ENCODE measurements around the gene SRGAP3.

SRGAP3 gene

GRCh38 chr3:9078561-9079240, 170.7 kb downstream of the SRGAP3 start:
- Histone ChIP-seq H3K9me3 (ENCODE audit: control extremely low read depth in 1 of 5, control insufficient read depth in 4 of 5, insufficient read depth in 2 of 5, low read depth in 1 of 5, low read length in 4 of 5) (no peaks in the 10 kb centered on the region), H3K27me3 (replicated peaks in 2 of 5; ENCODE audit: control insufficient read depth in 4 of 5, insufficient read depth in 5 of 5, low read length in 4 of 5) (no peaks in the 10 kb centered on the region), H3K27ac (ENCODE audit: insufficient read depth in 1 of 2, low read depth in 1 of 2, low read length in 2 of 2, poor library complexity in 1 of 2, severe bottlenecking in 2 of 2) (no peak overlapping the region), H3K36me3 (ENCODE audit: control insufficient read depth in 4 of 4, insufficient read depth in 4 of 4, low read length in 3 of 4) (no peaks in the 10 kb centered on the region), H3K4me3 (ENCODE audit: control insufficient read depth in 1 of 7, extremely low read depth in 1 of 7, insufficient read depth in 4 of 7, low read depth in 2 of 7, low read length in 6 of 7) (no peak overlapping the region), H3K4me1 (ENCODE audit: control extremely low read depth in 1 of 4, control insufficient read depth in 4 of 4, insufficient read depth in 4 of 4, low read length in 3 of 4) (peaks cover 0 to 3% (median 0%) of the 10 kb centered on the region in 4 experiments)
- peak in 1 of 3 donors; percentile 3 for DNase-seq
- WGBS (ENCODE audit: insufficient coverage): 99% methylated on average over 5 of the region's 5 CpGs
- POLR2A ChIA-PET: no interaction called here
- CTCF ChIA-PET: no interaction called here

- Histone ChIP-seq H3K36me3 (ENCODE audit: control insufficient read depth in 4 of 4, insufficient read depth in 4 of 4, low read length in 3 of 4) (no peaks in the 10 kb centered on the region), H3K4me1 (ENCODE audit: control extremely low read depth in 1 of 4, control insufficient read depth in 4 of 4, insufficient read depth in 4 of 4, low read length in 3 of 4) (peaks cover 0 to 3% (median 0%) of the 10 kb centered on the region in 4 experiments), H3K27ac (ENCODE audit: insufficient read depth in 1 of 2, low read depth in 1 of 2, low read length in 2 of 2, poor library complexity in 1 of 2, severe bottlenecking in 2 of 2) (no peak overlapping the region), H3K27me3 (replicated peaks in 2 of 5; ENCODE audit: control insufficient read depth in 4 of 5, insufficient read depth in 5 of 5, low read length in 4 of 5) (no peaks in the 10 kb centered on the region), H3K4me3 (ENCODE audit: control insufficient read depth in 1 of 7, extremely low read depth in 1 of 7, insufficient read depth in 4 of 7, low read depth in 2 of 7, low read length in 6 of 7) (no peak overlapping the region), H3K9me3 (ENCODE audit: control extremely low read depth in 1 of 5, control insufficient read depth in 4 of 5, insufficient read depth in 2 of 5, low read depth in 1 of 5, low read length in 4 of 5) (no peaks in the 10 kb centered on the region)
- WGBS (ENCODE audit: insufficient coverage): 93% methylated on average over 3 of the region's 4 CpGs
- no peak for DNase-seq
- ChIA-PET CTCF (interaction anchor here (1.0 kb wide), 1 partner anchor 224 kb away, joined by 3 read pairs; no protein-coding TSS in a partner anchor), POLR2A (no interaction called here)
These were observed 172.4 kb downstream of the SRGAP3 start for GRCh38 chr3:9077029-9077428.

DNA sequence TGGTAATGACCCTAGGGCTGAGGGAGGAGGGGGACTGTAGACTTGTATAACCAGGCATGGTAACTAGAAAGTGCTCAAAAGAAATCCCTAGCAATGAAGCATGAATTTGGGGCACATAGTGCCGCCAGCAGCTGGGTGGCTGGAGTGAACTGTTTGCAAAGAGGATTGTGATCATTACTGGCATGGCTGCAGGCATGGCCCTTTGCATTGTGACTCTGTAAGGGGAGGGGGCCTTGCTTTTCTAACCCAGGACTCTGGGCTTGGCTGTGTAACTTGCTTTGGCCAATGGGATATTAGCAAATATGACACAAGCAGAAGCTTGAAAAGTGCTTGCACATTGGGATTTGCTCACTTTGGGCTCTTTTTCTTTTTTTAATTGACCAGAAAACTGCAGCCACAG, 173.7 kb downstream of the SRGAP3 start:
- POLR2A ChIA-PET: no interaction called here
- Histone ChIP-seq H3K4me1 (ENCODE audit: control extremely low read depth in 1 of 4, control insufficient read depth in 4 of 4, insufficient read depth in 4 of 4, low read length in 3 of 4) (no peaks in the 10 kb centered on the region), H3K4me3 (ENCODE audit: control insufficient read depth in 1 of 7, extremely low read depth in 1 of 7, insufficient read depth in 4 of 7, low read depth in 2 of 7, low read length in 6 of 7) (no peak overlapping the region), H3K27ac (ENCODE audit: insufficient read depth in 1 of 2, low read depth in 1 of 2, low read length in 2 of 2, poor library complexity in 1 of 2, severe bottlenecking in 2 of 2) (no peak overlapping the region), H3K36me3 (ENCODE audit: control insufficient read depth in 4 of 4, insufficient read depth in 4 of 4, low read length in 3 of 4) (no peaks in the 10 kb centered on the region), H3K9me3 (ENCODE audit: control extremely low read depth in 1 of 5, control insufficient read depth in 4 of 5, insufficient read depth in 2 of 5, low read depth in 1 of 5, low read length in 4 of 5) (no peaks in the 10 kb centered on the region), H3K27me3 (replicated peaks in 2 of 5; ENCODE audit: control insufficient read depth in 4 of 5, insufficient read depth in 5 of 5, low read length in 4 of 5) (no peaks in the 10 kb centered on the region)
- CTCF ChIA-PET: no interaction called here
- DNase-seq: no peak
- 100% methylated on average over 1 of the region's 1 CpG for WGBS (ENCODE audit: insufficient coverage)

- Histone ChIP-seq H3K27ac (ENCODE audit: insufficient read depth in 1 of 2, low read depth in 1 of 2, low read length in 2 of 2, poor library complexity in 1 of 2, severe bottlenecking in 2 of 2) (no peak overlapping the region), H3K4me1 (ENCODE audit: control extremely low read depth in 1 of 4, control insufficient read depth in 4 of 4, insufficient read depth in 4 of 4, low read length in 3 of 4) (no peaks in the 10 kb centered on the region)
- POLR2A ChIA-PET: no interaction called here
These were observed 175.4 kb downstream of the SRGAP3 start for GRCh38 chr3:9074079-9074478.

GRCh38 chr3:9072667-9073009, 176.8 kb downstream of the SRGAP3 start:
- ChIA-PET CTCF (no interaction called here), POLR2A (no interaction called here)
- H3K27me3 ChIP-seq (replicated peaks in 2 of 5; ENCODE audit: control insufficient read depth in 4 of 5, insufficient read depth in 5 of 5, low read length in 4 of 5): no peaks in the 10 kb centered on the region
- no peaks in the 10 kb centered on the region for H3K9me3 ChIP-seq (ENCODE audit: control extremely low read depth in 1 of 5, control insufficient read depth in 4 of 5, insufficient read depth in 2 of 5, low read depth in 1 of 5, low read length in 4 of 5)
- no peak overlapping the region for H3K27ac ChIP-seq (ENCODE audit: insufficient read depth in 1 of 2, low read depth in 1 of 2, low read length in 2 of 2, poor library complexity in 1 of 2, severe bottlenecking in 2 of 2)
- H3K4me3 ChIP-seq (ENCODE audit: control insufficient read depth in 1 of 7, extremely low read depth in 1 of 7, insufficient read depth in 4 of 7, low read depth in 2 of 7, low read length in 6 of 7): no peak overlapping the region
- H3K4me1 ChIP-seq (ENCODE audit: control extremely low read depth in 1 of 4, control insufficient read depth in 4 of 4, insufficient read depth in 4 of 4, low read length in 3 of 4): no peaks in the 10 kb centered on the region
- no peak for DNase-seq
- no peaks in the 10 kb centered on the region for H3K36me3 ChIP-seq (ENCODE audit: control insufficient read depth in 4 of 4, insufficient read depth in 4 of 4, low read length in 3 of 4)
- WGBS (ENCODE audit: insufficient coverage): 96% methylated on average over 5 of the region's 6 CpGs

More at GRCh38 chr3:9074079-9074478, 175.4 kb downstream of the SRGAP3 start:
- DNase-seq: no peak
- H3K36me3 ChIP-seq (ENCODE audit: control insufficient read depth in 4 of 4, insufficient read depth in 4 of 4, low read length in 3 of 4): no peaks in the 10 kb centered on the region
- CTCF ChIA-PET: no interaction called here
- no peak overlapping the region for H3K4me3 ChIP-seq (ENCODE audit: control insufficient read depth in 1 of 7, extremely low read depth in 1 of 7, insufficient read depth in 4 of 7, low read depth in 2 of 7, low read length in 6 of 7)
- H3K9me3 ChIP-seq (ENCODE audit: control extremely low read depth in 1 of 5, control insufficient read depth in 4 of 5, insufficient read depth in 2 of 5, low read depth in 1 of 5, low read length in 4 of 5): no peaks in the 10 kb centered on the region
- no peaks in the 10 kb centered on the region for H3K27me3 ChIP-seq (replicated peaks in 2 of 5; ENCODE audit: control insufficient read depth in 4 of 5, insufficient read depth in 5 of 5, low read length in 4 of 5)
- WGBS (ENCODE audit: insufficient coverage): 66% methylated on average over 4 of the region's 5 CpGs

GRCh38 chr3:9071936-9072666, 177.3 kb downstream of the SRGAP3 start:
- 49% methylated on average over 2 of the region's 10 CpGs for WGBS (ENCODE audit: insufficient coverage)
- POLR2A ChIA-PET: interaction anchor here (0.7 kb wide), 1 partner anchor 44 kb away, joined by 3 read pairs; no protein-coding TSS in a partner anchor
- no peak for DNase-seq

DNA sequence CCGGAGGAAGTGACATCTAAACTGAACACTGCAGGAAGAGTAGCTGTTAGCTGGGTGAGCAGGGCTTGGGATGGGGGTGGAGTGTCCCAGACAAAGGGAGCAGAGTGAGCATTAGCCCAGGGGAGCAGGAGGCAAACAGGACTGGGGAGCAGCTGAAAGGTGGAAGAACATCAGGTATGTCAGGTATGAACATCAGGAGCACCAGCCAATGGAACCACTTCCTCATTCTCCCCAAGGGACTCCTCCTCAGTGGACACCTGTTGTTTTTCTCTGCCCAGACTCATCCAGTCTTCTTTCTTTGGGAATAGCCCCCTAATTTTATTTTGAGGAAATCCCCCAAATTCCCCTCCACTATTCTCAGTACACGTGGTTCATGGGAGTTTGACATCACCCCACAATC, 178.5 kb downstream of the SRGAP3 start:
- no peak for DNase-seq
- CTCF ChIA-PET: no interaction called here
- Histone ChIP-seq H3K27me3 (replicated peaks in 2 of 5; ENCODE audit: control insufficient read depth in 4 of 5, insufficient read depth in 5 of 5, low read length in 4 of 5) (no peaks in the 10 kb centered on the region), H3K36me3 (ENCODE audit: control insufficient read depth in 4 of 4, insufficient read depth in 4 of 4, low read length in 3 of 4) (no peaks in the 10 kb centered on the region), H3K27ac (ENCODE audit: insufficient read depth in 1 of 2, low read depth in 1 of 2, low read length in 2 of 2, poor library complexity in 1 of 2, severe bottlenecking in 2 of 2) (no peak overlapping the region), H3K4me3 (ENCODE audit: control insufficient read depth in 1 of 7, extremely low read depth in 1 of 7, insufficient read depth in 4 of 7, low read depth in 2 of 7, low read length in 6 of 7) (no peak overlapping the region), H3K9me3 (ENCODE audit: control extremely low read depth in 1 of 5, control insufficient read depth in 4 of 5, insufficient read depth in 2 of 5, low read depth in 1 of 5, low read length in 4 of 5) (no peaks in the 10 kb centered on the region), H3K4me1 (ENCODE audit: control extremely low read depth in 1 of 4, control insufficient read depth in 4 of 4, insufficient read depth in 4 of 4, low read length in 3 of 4) (no peaks in the 10 kb centered on the region)
- WGBS (ENCODE audit: insufficient coverage): 100% methylated on average over 2 of the region's 2 CpGs
- POLR2A ChIA-PET: no interaction called here

More at GRCh38 chr3:9071936-9072666, 177.3 kb downstream of the SRGAP3 start:
- H3K36me3 ChIP-seq (ENCODE audit: control insufficient read depth in 4 of 4, insufficient read depth in 4 of 4, low read length in 3 of 4): no peaks in the 10 kb centered on the region
- H3K27me3 ChIP-seq (replicated peaks in 2 of 5; ENCODE audit: control insufficient read depth in 4 of 5, insufficient read depth in 5 of 5, low read length in 4 of 5): no peaks in the 10 kb centered on the region
- no peak overlapping the region for H3K27ac ChIP-seq (ENCODE audit: insufficient read depth in 1 of 2, low read depth in 1 of 2, low read length in 2 of 2, poor library complexity in 1 of 2, severe bottlenecking in 2 of 2)
- CTCF ChIA-PET: interaction anchor here (1.1 kb wide), 1 partner anchor 77 kb away, joined by 3 read pairs; no protein-coding TSS in a partner anchor
- no peaks in the 10 kb centered on the region for H3K4me1 ChIP-seq (ENCODE audit: control extremely low read depth in 1 of 4, control insufficient read depth in 4 of 4, insufficient read depth in 4 of 4, low read length in 3 of 4)
- no peak overlapping the region for H3K4me3 ChIP-seq (ENCODE audit: control insufficient read depth in 1 of 7, extremely low read depth in 1 of 7, insufficient read depth in 4 of 7, low read depth in 2 of 7, low read length in 6 of 7)
- no peaks in the 10 kb centered on the region for H3K9me3 ChIP-seq (ENCODE audit: control extremely low read depth in 1 of 5, control insufficient read depth in 4 of 5, insufficient read depth in 2 of 5, low read depth in 1 of 5, low read length in 4 of 5)

Data from common myeloid progenitor, CD34-positive (primary cell).